Left lung (tissue), 10 donors: ENCODE results near the gene ALPK1. TPM values are rescaled to one million over a fixed set of nuclear protein-coding genes. Genes with fewer than 3 reads are reported as not detected.

ENCODE experiments used
- ATAC-seq: fragments of 200-7000 bp; cut with Tn5 transposase; one replicate; pipeline ENCODE4 v1.9.1; 2020; ENCODE audit warnings: moderate library complexity
- DNase-seq, 4 donors: peaks; one replicate each; pipeline ENCODE4 v3.0.0-alpha.2; 2013 to 2020
- H3K27ac ChIP-seq, 2 donors: fragments of 200-600 bp; sonication (generic) in 1 of 2; one replicate each; pipeline versions ENCODE4 v1.5.0 to v1.8.0; 2020 to 2021
- H3K27me3 ChIP-seq, 2 donors: fragments of 200-600 bp; sonication (generic) in 1 of 2; one replicate each; pipeline versions ENCODE4 v1.5.0 to v1.8.0; 2020 to 2021
- H3K36me3 ChIP-seq, 2 donors: fragments of 200-600 bp; sonication (generic) in 1 of 2; one replicate each; pipeline versions ENCODE4 v1.5.0 to v1.8.0; 2020 to 2021
- H3K4me1 ChIP-seq, 2 donors: fragments of 200-600 bp; one replicate each; pipeline ENCODE4 v1.8.0; 2021
- H3K4me3 ChIP-seq, 2 donors: fragments of 200-600 bp; sonication (generic) in 1 of 2; one replicate each; pipeline versions ENCODE4 v1.5.0 to v1.8.0; 2020 to 2021; ENCODE audit warnings: mild to moderate bottlenecking in 1 of 2
- H3K9me3 ChIP-seq, 2 donors: fragments of 200-600 bp; sonication (generic) in 1 of 2; one replicate each; pipeline versions ENCODE4 v1.5.0 to v1.8.0; 2020 to 2021
- CTCF ChIP-seq, 2 donors: fragments of 200-600 bp; sonication (generic) in 1 of 2; IDR thresholded peaks; one replicate each; pipeline versions ENCODE4 v1.5.0 to v1.8.0; 2021; ENCODE audit warnings: antibody characterized with exemption in 2 of 2
- intact Hi-C, 2 donors: fragments of 100-400 bp; cut with DNase I; formaldehyde crosslinking; loops; one replicate each; pipeline versions ENCODE4 v1.11.2 to v1.14.2; 2022
- polyA plus RNA-seq, 6 donors: library from polyadenylated mRNA; unstranded; fragments of 120-200 nt; gene quantifications; one replicate each; pipeline ENCODE4 v1.2.1, GENCODE V29; 2013; ENCODE audit not compliant: insufficient read length in 6 of 6
- total RNA-seq, 2 donors: library from RNA; stranded (reverse); fragmentation: NEBNext Ultra II Directional; extraction: Animal tissue kit (Norgen Biotek cat#: 25700); gene quantifications; one replicate each; pipeline ENCODE4 v1.2.1, GENCODE V29; 2021
- donor health status: DM: no; HTN: yes; CAD: no.
- donor health status: DM: no; HTN: no; CAD: no.

The ALPK1 gene
- total and polyA plus RNA-seq, 8 donors: 16.3 to 38.5 (median 22.1) TPM

- H3K4me3 ChIP-seq: no peak overlapping the region
- TF ChIP-seq CTCF (IDR thresholded peaks at IDR 0.05): no peak
- H3K9me3 ChIP-seq: no peaks in the 10 kb centered on the region
- no peaks in the 10 kb centered on the region for H3K4me1 ChIP-seq
- H3K36me3 ChIP-seq: peaks cover 0 to 28% of the 10 kb centered on the region in 2 donors
- ATAC-seq (no peak), DNase-seq (no peak)
- H3K27ac ChIP-seq: no peak overlapping the region
- no peaks in the 10 kb centered on the region for H3K27me3 ChIP-seq
- intact Hi-C loops: loop anchor here in 1 of 2 donors (10.0 kb wide), 2 partner anchors 196 to 276 kb away; no protein-coding TSS in a partner anchor
Observed at GRCh38 chr4:112328734-112329130, 31.6 kb downstream of the ALPK1 start.

- DNase-seq (no peak), ATAC-seq (peak; percentile 74)
- Histone ChIP-seq H3K36me3 (peaks cover 0 to 28% of the 10 kb centered on the region in 2 donors), H3K4me3 (no peak overlapping the region), H3K9me3 (no peaks in the 10 kb centered on the region), H3K4me1 (no peaks in the 10 kb centered on the region), H3K27ac (peak overlapping the region in 1 of 2 donors; percentile 28), H3K27me3 (no peaks in the 10 kb centered on the region)
- no peak for TF ChIP-seq CTCF (IDR thresholded peaks at IDR 0.05)
- intact Hi-C loops: loop anchor here in 1 of 2 donors (10.0 kb wide), 2 partner anchors 195 to 275 kb away; no protein-coding TSS in a partner anchor
Observed at GRCh38 chr4:112329672-112330375, 32.7 kb downstream of the ALPK1 start.

GRCh38 chr4:112330921-112331320 is 33.8 kb downstream of the ALPK1 start:
- no peak overlapping the region for H3K27ac ChIP-seq
- H3K27me3 ChIP-seq: no peaks in the 10 kb centered on the region
- TF ChIP-seq CTCF (IDR thresholded peaks at IDR 0.05): no peak
- ATAC-seq: no peak
- no peak for DNase-seq
- no peaks in the 10 kb centered on the region for H3K9me3 ChIP-seq
- H3K4me1 ChIP-seq: no peaks in the 10 kb centered on the region
- peaks cover 0 to 18% of the 10 kb centered on the region in 2 donors for H3K36me3 ChIP-seq
- intact Hi-C loops: no loop called here
- H3K4me3 ChIP-seq: no peak overlapping the region

GRCh38 chr4:112332398-112332797 is 35.2 kb downstream of the ALPK1 start:
- TF ChIP-seq CTCF (IDR thresholded peaks at IDR 0.05): no peak
- intact Hi-C loops: no loop called here
- H3K36me3 ChIP-seq: peaks cover 0 to 3% of the 10 kb centered on the region in 2 donors

GRCh38 chr4:112340023-112340422 is 42.9 kb downstream of the ALPK1 start:
- H3K4me3 ChIP-seq: no peak overlapping the region
- H3K27me3 ChIP-seq: no peaks in the 10 kb centered on the region
- no peaks in the 10 kb centered on the region for H3K9me3 ChIP-seq
- ATAC-seq (no peak), DNase-seq (no peak)
- H3K27ac ChIP-seq: no peak overlapping the region
- TF ChIP-seq CTCF (IDR thresholded peaks at IDR 0.05): no peak
- H3K36me3 ChIP-seq: no peaks in the 10 kb centered on the region
- intact Hi-C loops: no loop called here
- no peaks in the 10 kb centered on the region for H3K4me1 ChIP-seq

More at GRCh38 chr4:112332398-112332797, 35.2 kb downstream of the ALPK1 start:
- Histone ChIP-seq H3K4me1 (no peaks in the 10 kb centered on the region), H3K4me3 (no peak overlapping the region), H3K27me3 (no peaks in the 10 kb centered on the region), H3K9me3 (no peaks in the 10 kb centered on the region), H3K27ac (no peak overlapping the region)
- DNase-seq (no peak), ATAC-seq (no peak)
